Mammary epithelial cell (primary cell): ENCODE results near the gene TMEM59L.

Experiments
- CTCF ChIP-seq, 2 donors: IDR thresholded peaks in 1 of 2; conservative IDR thresholded peaks in 1 of 2; 2 replicates each; pipeline ENCODE4 v1.5.1; 2011 to 2012; ENCODE audit warnings: inconsistent platforms in 2 of 2, low read length in 2 of 2, mild to moderate bottlenecking in 2 of 2, control low read depth in 1 of 2, low read depth in 1 of 2; ENCODE audit not compliant: insufficient read depth in 1 of 2; ENCODE audit errors: extremely low read depth in 1 of 2
- EZH2 ChIP-seq: IDR thresholded peaks from 2 replicates; pipeline ENCODE4 v1.6.1; 2012; ENCODE audit warnings: low read length, inconsistent platforms, borderline replicate concordance

- no peak for TF ChIP-seq CTCF (conservative IDR thresholded peaks at IDR 0.05 in 1 of 2, IDR thresholded peaks at IDR 0.05 in 1 of 2; ENCODE audit: extremely low read depth in 1 of 2, insufficient read depth in 1 of 2, low read depth in 1 of 2, low read length in 2 of 2)
- TF ChIP-seq EZH2 = no peak
These were observed 41.8 kb downstream of the TMEM59L start for GRCh38 chr19:18654469-18654868.
